A549 (cell line): ENCODE measurements around the gene CBFA2T3. TPM values are rescaled to one million over a fixed set of nuclear protein-coding genes. Genes with fewer than 3 reads are reported as not detected.

Experiments used
- ATAC-seq, 2 experiments: fragments of 200-7000 bp in 1 of 2; fragments of >200 bp in 1 of 2; cut with Nextera tagmentation in 1 of 2; cut with Tn5 transposase in 1 of 2; 3 replicates each; pipeline versions ENCODE4 v1.8.0 to v1.9.1; 2018 to 2020; ENCODE audit warnings: mild to moderate bottlenecking in 1 of 2, moderate library complexity in 1 of 2
- CTCF ChIA-PET: fragments of 300-600 bp; sonication (Branson Sonifier 250); formaldehyde crosslinking; extraction: SDS; loops from one replicate; lab custom pipeline; 2021; ENCODE audit warnings: antibody characterized with exemption, inconsistent platforms; lab: Yijun Ruan, JAX
- POLR2A ChIA-PET: fragments of 350-600 bp; formaldehyde crosslinking; extraction: SDS; loops from one replicate; lab custom pipeline; 2021; ENCODE audit warnings: antibody characterized with exemption, inconsistent platforms; lab: Yijun Ruan, JAX
- DNase-seq, 2 experiments: peaks; one replicate each; pipeline versions ENCODE4 v3.0.0 to v3.0.0-alpha.2; 2011 to 2016; ENCODE audit warnings: low read depth in 1 of 2, low spot score in 1 of 2
- FAIRE-seq: peaks from 2 replicates; lab custom pipeline; 2011; peaks lifted over from hg19 to GRCh38; lab: Jason Lieb, UNC
- H3K27ac ChIP-seq, 2 experiments: fragments of >200 bp; sonication (Bioruptor Twin); formaldehyde crosslinking; 3 replicates each; pipeline ENCODE4 v1.5.1; 2016 to 2017
- H3K4me1 ChIP-seq: fragments of >200 bp; sonication (Bioruptor Twin); formaldehyde crosslinking; 3 replicates; pipeline ENCODE4 v1.6.1; 2016
- H3K4me2 ChIP-seq: fragments of >200 bp; sonication (Bioruptor Twin); formaldehyde crosslinking; 3 replicates; pipeline ENCODE4 v1.6.1; 2016
- H3K4me3 ChIP-seq: fragments of >200 bp; sonication (Bioruptor Twin); formaldehyde crosslinking; 3 replicates; pipeline ENCODE4 v1.5.1; 2016
- H3K9me3 ChIP-seq: fragments of >200 bp; sonication (Bioruptor Twin); formaldehyde crosslinking; 3 replicates; pipeline ENCODE4 v1.6.1; 2016
- CBX8 ChIP-seq: fragments of 200-600 bp; sonication (generic); IDR thresholded peaks from 2 replicates; pipeline ENCODE4 v1.6.1; 2016
- CEBPB ChIP-seq, 2 experiments: fragments of >200 bp in 1 of 2; sonication (Bioruptor Twin) in 1 of 2; formaldehyde crosslinking in 1 of 2; IDR thresholded peaks; 2 replicates each; pipeline ENCODE4 v1.6.1; 2012 to 2016
- E2F6 ChIP-seq: IDR thresholded peaks from 2 replicates; pipeline ENCODE4 v1.6.1; 2012; ENCODE audit warnings: low read depth, borderline replicate concordance
- EHF ChIP-seq: fragments of 250-450 bp; sonication (Bioruptor Pico); IDR thresholded peaks from 2 replicates; pipeline ENCODE4 v1.5.0; 2020; ENCODE audit warnings: mild to moderate bottlenecking
- EHMT2 ChIP-seq: fragments of 200-600 bp; sonication (generic); IDR thresholded peaks from 2 replicates; pipeline ENCODE4 v1.6.1; 2016; ENCODE audit warnings: antibody characterized with exemption, low read depth, mild to moderate bottlenecking, moderate library complexity
- ELK1 ChIP-seq: fragments of 150-350 bp; IDR thresholded peaks from 2 replicates; pipeline ENCODE4 v1.6.1; 2014; ENCODE audit warnings: low read depth, mild to moderate bottlenecking, low read length
- EP300 ChIP-seq, 2 experiments: fragments of >200 bp; sonication (Bioruptor Twin); formaldehyde crosslinking; IDR thresholded peaks; 2 replicates in 1 of 2; 3 replicates in 1 of 2; pipeline ENCODE4 v1.6.1; 2016 to 2017
- ESRRA ChIP-seq: fragments of 150-350 bp; IDR thresholded peaks from 2 replicates; pipeline ENCODE4 v1.6.1; 2014; ENCODE audit warnings: mild to moderate bottlenecking, low read length, borderline replicate concordance
- HDAC2 ChIP-seq: fragments of 200-600 bp; sonication (generic); IDR thresholded peaks from 2 replicates; pipeline ENCODE4 v1.6.1; 2016
- HES2 ChIP-seq: fragments of >200 bp; sonication (Bioruptor Twin); formaldehyde crosslinking; IDR thresholded peaks from 2 replicates; pipeline ENCODE4 v1.6.1; 2016
- HMGXB4 ChIP-seq: fragments of 250-450 bp; sonication (Bioruptor Pico); IDR thresholded peaks from 2 replicates; pipeline ENCODE4 v1.5.0; 2021; ENCODE audit warnings: mild to moderate bottlenecking, moderate library complexity, borderline replicate concordance
- HOXB5 ChIP-seq: fragments of 250-450 bp; sonication (Bioruptor Pico); IDR thresholded peaks from 2 replicates; pipeline ENCODE4 v1.5.0; 2020; ENCODE audit warnings: mild to moderate bottlenecking, moderate library complexity
- KDM5A ChIP-seq: fragments of 200-600 bp; sonication (generic); IDR thresholded peaks from 2 replicates; pipeline ENCODE4 v1.6.1; 2016; ENCODE audit warnings: antibody characterized with exemption, mild to moderate bottlenecking
- MAFK ChIP-seq: fragments of 450-650 bp; IDR thresholded peaks from 2 replicates; pipeline ENCODE4 v1.6.1; 2014; ENCODE audit not compliant: partially characterized antibody
- MAZ ChIP-seq: fragments of 150-350 bp; IDR thresholded peaks from 2 replicates; pipeline ENCODE4 v1.6.1; 2014; ENCODE audit warnings: antibody characterized with exemption, low read depth, low read length, borderline replicate concordance
- NFE2L2 ChIP-seq: fragments of 150-350 bp; conservative IDR thresholded peaks from 2 replicates; pipeline ENCODE4 v1.6.1; 2014; ENCODE audit warnings: low read length
- NR3C1 ChIP-seq: fragments of >200 bp; sonication (Bioruptor Twin); formaldehyde crosslinking; IDR thresholded peaks from 3 replicates; pipeline ENCODE4 v1.6.1; 2017
- PHF8 ChIP-seq: fragments of 200-600 bp; sonication (generic); IDR thresholded peaks from 2 replicates; pipeline ENCODE4 v1.6.1; 2016; ENCODE audit warnings: low read depth, mild to moderate bottlenecking, antibody characterized with exemption, moderate library complexity, borderline replicate concordance
- RCOR1 ChIP-seq: fragments of 150-350 bp; IDR thresholded peaks from 2 replicates; pipeline ENCODE4 v1.6.1; 2014; ENCODE audit warnings: antibody characterized with exemption, low read length, low read depth
- REST ChIP-seq: fragments of 200-600 bp; sonication (generic); IDR thresholded peaks from 2 replicates; pipeline ENCODE4 v1.6.1; 2016; ENCODE audit warnings: antibody characterized with exemption, mild to moderate bottlenecking, moderate library complexity
- TFCP2L1 ChIP-seq: fragments of 250-450 bp; sonication (Bioruptor Pico); IDR thresholded peaks from 2 replicates; pipeline ENCODE4 v1.5.0; 2021; ENCODE audit warnings: mild to moderate bottlenecking
- TP53 ChIP-seq: fragments of 250-450 bp; sonication (Bioruptor Pico); IDR thresholded peaks from 2 replicates; pipeline ENCODE4 v1.5.0; 2021; ENCODE audit warnings: mild to moderate bottlenecking, moderate library complexity
- ZNF302 ChIP-seq: fragments of 250-450 bp; sonication (Bioruptor Pico); IDR thresholded peaks from 2 replicates; pipeline ENCODE4 v1.9.0; 2021; ENCODE audit warnings: inconsistent platforms, mild to moderate bottlenecking, moderate library complexity
- WGBS: methylation state at CpG from one replicate; pipeline ENCODE4 v1.1.6; 2017; ENCODE audit errors: missing lambda C conversion rate; 5-methylcytosine and 5-hydroxymethylcytosine counted together
- polyA plus RNA-seq, 4 experiments: library from polyadenylated mRNA; depleted of rRNA in 3 of 4; stranded (reverse); fragments of >200 nt; fragmentation: RNase III in 1 of 4; extraction: RNeasy Plus Mini Kit Qiagen cat#74134 plus additional on column Dnase treatment in 1 of 4; gene quantifications; 2 replicates in 3 of 4; 3 replicates in 1 of 4; pipeline ENCODE4 v1.2.3, GENCODE V29; 2011 to 2017

CBFA2T3 gene
- polyA plus RNA-seq, 2 of the 4 experiments (the other 2 are of a cell fraction), result 0.08 TPM; not detected in 1

- CTCF ChIA-PET, result interaction anchor here (0.7 to 1.0 kb wide), 2 partner anchors 19 to 150 kb away, joined by 3 read pairs; no protein-coding TSS in a partner anchor
- FAIRE-seq (no peak), ATAC-seq (no peak), DNase-seq (no peak)
- TF ChIP-seq TFCP2L1 (CRISPR knock-in tag) (no peak), MAFK (no peak), HES2 (no peak), KDM5A (no peak), E2F6 (no peak), HOXB5 (CRISPR knock-in tag) (no peak), EP300 (IDR thresholded peaks at IDR 0.05) (no peak), ZNF302 (no peak), MAZ (no peak), HDAC2 (no peak), HMGXB4 (CRISPR knock-in tag) (no peak), ESRRA (no peak), EHMT2 (no peak), NR3C1 (no peak), TP53 (CRISPR knock-in tag) (no peak), RCOR1 (no peak), EHF (CRISPR knock-in tag) (no peak)
- POLR2A ChIA-PET, result no interaction called here
- no peak overlapping the region for H3K4me3 ChIP-seq
- H3K4me2 ChIP-seq, result no peak overlapping the region
- 93% methylated on average over 21 of the region's 33 CpGs for WGBS
- H3K27ac ChIP-seq, result no peak overlapping the region
- no peaks in the 10 kb centered on the region for H3K9me3 ChIP-seq
- no peaks in the 10 kb centered on the region for H3K4me1 ChIP-seq
Measured at GRCh38 chr16:88835818-88836217, 141.2 kb downstream of the CBFA2T3 start.

- Histone ChIP-seq H3K9me3 (no peaks in the 10 kb centered on the region), H3K4me2 (no peak overlapping the region), H3K27ac (no peak overlapping the region), H3K4me3 (no peak overlapping the region), H3K4me1 (no peaks in the 10 kb centered on the region)
- WGBS, result 90% methylated on average over 11 of the region's 11 CpGs
- ChIA-PET POLR2A (no interaction called here), CTCF (interaction anchor here (0.7 to 1.0 kb wide), 2 partner anchors 10 to 19 kb away, joined by 3 read pairs; no protein-coding TSS in a partner anchor)
- FAIRE-seq, result no peak
- no peak for ATAC-seq
- no peak for TF ChIP-seq NFE2L2
- TF ChIP-seq CBX8, result no peak
- no peak for TF ChIP-seq CEBPB (IDR thresholded peaks at IDR 0.05)
- TF ChIP-seq PHF8, result no peak
- no peak for TF ChIP-seq ELK1
- TF ChIP-seq REST, result no peak
- DNase-seq, result no peak
Measured at GRCh38 chr16:88835383-88835782, 141.6 kb downstream of the CBFA2T3 start.
